D721Med (cell line): ENCODE measurements around the gene IFI27L2.

Source experiments
- DNase-seq: peaks from one replicate; pipeline ENCODE4 v3.0.0; 2011; ENCODE audit warnings: low spot score; ENCODE audit not compliant: insufficient read length
- FAIRE-seq: peaks from 2 replicates; lab custom pipeline; 2011; peaks lifted over from hg19 to GRCh38; lab: Jason Lieb, UNC
- TF ChIP-seq, protein P1 (sequence below): IDR thresholded peaks from 2 replicates; pipeline ENCODE4 v1.5.1; 2012; ENCODE audit warnings: mild to moderate bottlenecking, control low read depth; ENCODE audit not compliant: insufficient read depth; ENCODE audit errors: missing control alignments

Gene IFI27L2

DNA sequence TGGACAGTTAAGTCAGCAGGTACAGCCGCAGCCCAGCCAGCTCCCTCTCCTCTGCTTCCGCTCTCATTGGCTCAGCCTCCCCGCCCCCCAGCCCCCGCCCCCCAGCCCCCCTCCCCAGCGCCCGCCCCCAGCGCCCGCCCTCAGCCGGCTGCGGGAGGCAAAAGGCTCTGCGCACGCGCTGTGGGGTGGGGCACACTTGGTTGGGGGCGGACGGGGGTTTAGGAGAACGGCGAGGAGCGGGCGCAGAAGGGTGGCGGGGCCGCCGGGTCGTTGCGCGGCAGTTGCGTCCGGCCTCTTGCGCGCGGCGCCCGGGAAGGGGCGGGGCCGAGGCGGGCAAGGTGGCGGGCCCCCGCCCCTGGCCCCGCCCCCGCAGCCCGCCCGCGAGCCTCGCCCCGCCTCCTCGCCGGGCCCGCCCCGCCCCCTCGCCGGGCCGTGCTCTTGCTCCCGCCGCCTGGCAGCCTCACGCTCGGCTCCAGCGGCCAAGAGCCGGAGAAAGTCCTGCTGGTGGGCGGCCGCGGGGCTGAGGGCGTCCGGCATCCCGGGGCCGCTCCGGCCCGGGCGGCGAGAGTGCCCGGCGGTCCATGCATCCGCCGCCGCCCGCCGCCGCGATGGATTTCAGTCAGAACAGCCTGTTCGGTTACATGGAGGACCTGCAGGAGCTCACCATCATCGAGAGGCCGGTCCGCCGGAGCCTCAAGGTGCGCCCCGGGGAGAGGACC lies 44.6 kb upstream of the IFI27L2 start, which contains the start of gene PPP4R4:
Gene PPP4R4 (plus strand): TSS at position 438 of the 719 bp plus-strand sequence. CDS start 144 bp downstream, at position 582.
- TF ChIP-seq, protein P1, sequence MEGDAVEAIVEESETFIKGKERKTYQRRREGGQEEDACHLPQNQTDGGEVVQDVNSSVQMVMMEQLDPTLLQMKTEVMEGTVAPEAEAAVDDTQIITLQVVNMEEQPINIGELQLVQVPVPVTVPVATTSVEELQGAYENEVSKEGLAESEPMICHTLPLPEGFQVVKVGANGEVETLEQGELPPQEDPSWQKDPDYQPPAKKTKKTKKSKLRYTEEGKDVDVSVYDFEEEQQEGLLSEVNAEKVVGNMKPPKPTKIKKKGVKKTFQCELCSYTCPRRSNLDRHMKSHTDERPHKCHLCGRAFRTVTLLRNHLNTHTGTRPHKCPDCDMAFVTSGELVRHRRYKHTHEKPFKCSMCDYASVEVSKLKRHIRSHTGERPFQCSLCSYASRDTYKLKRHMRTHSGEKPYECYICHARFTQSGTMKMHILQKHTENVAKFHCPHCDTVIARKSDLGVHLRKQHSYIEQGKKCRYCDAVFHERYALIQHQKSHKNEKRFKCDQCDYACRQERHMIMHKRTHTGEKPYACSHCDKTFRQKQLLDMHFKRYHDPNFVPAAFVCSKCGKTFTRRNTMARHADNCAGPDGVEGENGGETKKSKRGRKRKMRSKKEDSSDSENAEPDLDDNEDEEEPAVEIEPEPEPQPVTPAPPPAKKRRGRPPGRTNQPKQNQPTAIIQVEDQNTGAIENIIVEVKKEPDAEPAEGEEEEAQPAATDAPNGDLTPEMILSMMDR: no peak
- DNase-seq: peak; percentile 46
- no peak for FAIRE-seq

DNA sequence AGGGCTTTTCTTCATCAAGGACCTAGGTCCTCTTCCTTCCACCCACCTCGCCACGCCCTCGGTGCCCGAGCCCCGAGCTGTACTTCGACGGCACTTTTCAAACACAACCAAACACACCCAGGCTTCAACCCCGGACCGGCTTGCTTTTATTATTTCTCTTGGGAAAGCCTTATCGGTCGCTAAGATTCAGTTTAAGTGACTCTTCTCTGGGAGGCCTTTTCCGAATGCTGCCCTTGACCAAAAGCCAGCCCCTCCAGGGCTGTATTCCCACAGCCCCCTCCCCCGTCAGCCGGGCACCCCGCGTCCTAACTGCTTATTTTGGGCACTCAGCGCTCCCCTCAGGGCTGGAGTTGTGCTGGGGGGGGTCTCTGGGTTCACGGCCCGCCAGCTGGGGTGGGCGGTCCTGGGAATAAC lies 44.1 kb upstream of the IFI27L2 start:
- FAIRE-seq (no peak), DNase-seq (no peak)
- TF ChIP-seq, protein P1: no peak

DNA sequence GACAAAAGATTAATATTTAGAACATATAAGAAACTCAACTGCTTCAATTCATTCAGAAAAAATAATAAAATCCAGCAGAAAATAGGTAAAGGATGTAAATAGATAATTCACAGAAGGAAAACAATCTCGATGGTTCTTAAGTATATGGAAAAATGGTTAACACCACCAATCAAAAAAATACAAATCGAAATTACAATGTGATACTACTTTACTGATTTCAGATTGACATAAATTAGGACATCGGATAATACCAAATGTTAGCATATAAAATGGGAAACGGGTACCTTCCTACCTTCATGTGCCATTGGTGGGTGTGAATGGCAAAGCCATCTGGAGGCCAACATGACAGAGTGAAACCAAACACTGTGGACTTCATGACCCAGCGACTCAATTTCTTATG lies 43.1 kb upstream of the IFI27L2 start:
- TF ChIP-seq, protein P1: no peak
- FAIRE-seq: no peak

DNA sequence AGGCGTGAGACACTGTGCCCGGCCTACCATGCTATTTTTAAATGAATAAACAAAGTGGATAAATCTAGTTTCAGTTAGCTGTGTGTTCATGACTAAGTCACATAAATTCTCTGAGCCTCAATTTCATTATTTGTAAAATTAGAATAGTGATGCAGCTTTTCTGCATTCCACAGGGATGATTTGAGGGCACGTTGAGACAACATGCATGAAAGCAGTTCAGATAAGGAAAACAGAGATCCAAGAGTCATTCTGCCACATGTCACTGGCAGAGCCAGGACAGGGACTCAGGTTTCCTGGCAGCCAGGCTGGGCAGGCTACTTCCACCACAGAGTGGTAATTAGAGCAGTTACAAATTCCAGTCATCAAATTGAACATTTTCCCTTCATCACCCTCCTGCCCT lies 41.8 kb upstream of the IFI27L2 start:
- DNase-seq (no peak), FAIRE-seq (no peak)
- TF ChIP-seq, protein P1: no peak

More for the DNA sequence above, 43.1 kb upstream of the IFI27L2 start:
- DNase-seq: no peak

DNA sequence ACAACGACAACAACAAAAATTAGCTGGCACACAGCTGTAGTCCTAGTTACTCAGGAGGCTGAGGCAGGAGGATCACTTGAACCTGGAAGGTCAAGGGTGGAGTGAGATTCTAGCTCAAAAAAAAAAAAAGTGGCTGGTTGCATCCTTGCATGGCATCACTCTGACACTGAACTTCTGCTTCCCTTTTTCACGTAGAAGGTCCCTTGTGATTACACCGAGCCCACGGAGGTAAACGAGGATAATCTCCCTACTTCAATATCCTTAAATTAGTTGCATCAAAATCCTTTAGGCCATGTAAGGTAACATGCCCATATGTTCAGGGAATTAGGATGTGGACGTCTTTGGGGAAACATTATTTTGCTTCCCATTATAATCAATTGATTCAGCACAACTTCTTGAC lies 40.7 kb upstream of the IFI27L2 start:
- no peak for DNase-seq
- TF ChIP-seq, protein P1: no peak

DNA sequence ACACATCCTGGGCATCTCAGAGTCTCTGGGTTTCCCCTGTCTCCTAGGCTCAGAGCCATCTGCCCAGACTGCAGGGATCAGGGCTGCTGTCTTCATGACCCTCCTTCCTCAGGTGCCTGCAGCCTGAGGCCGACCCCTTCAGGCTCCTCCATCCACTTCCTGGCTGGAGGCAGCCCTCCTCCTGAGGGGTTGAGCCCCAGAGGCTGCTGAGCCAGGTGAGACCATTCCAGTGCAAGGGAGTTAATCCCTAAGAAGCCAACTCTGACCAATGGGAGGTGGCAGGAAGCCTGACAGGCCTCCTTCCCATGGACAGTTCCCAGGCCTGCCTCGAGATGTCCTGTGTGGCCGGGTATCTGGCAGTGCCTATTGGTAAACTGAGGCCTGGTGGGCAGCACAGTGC lies 36.3 kb upstream of the IFI27L2 start:
- DNase-seq: no peak
- TF ChIP-seq, protein P1: no peak
- no peak for FAIRE-seq

More for the DNA sequence above, 40.7 kb upstream of the IFI27L2 start:
- FAIRE-seq: peak; percentile 95

DNA sequence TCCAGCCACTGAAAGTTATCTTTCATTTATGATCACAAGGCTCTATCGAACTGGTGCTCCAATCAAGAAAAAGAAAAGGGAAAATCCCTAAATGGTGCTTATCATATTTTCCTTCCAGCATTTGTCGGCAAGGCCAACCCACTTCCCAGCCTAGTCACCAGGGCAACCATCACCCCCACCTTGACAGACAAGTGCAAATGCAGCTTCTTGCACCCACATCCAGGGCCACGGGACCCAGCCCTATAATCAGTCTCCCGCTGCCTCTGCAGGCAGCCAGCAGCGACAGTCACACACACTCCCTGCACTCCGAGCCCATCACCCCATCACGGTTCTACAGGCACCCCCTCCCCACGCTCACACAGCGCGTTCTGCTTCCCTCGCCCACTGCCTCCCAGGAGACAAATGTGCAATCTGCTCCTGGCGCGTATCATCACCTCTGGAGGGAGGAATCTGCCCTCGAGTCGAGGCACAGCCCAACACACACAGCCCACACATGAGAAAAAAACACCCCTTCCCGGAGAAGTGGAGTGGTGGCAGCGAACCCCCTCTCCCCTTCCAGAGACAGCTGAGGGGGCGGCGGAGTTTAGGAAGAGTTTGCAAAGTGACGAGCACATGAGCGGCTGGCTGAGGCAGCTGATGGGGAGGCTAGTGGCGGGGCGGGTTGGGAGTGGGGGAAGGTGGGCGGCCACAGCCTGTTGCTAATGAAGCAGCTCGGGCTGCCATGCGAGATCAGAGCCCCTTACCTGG lies 35.5 kb upstream of the IFI27L2 start:
- FAIRE-seq (no peak), DNase-seq (no peak)
- TF ChIP-seq, protein P1: no peak
